Stimulated activated CD8-positive, alpha-beta memory T cell treated with anti-CD3 and anti-CD28 coated beads, Interleukin-12 subunit alpha, Interleukin-12 subunit beta, amount 100 ng/mL, for 24 hours (primary cell): ENCODE measurements around the gene NBEAL1.
"Not testable (repeated sequence)": the region's sequence is repeated elsewhere in the genome, so short reads cannot be mapped to it uniquely, and the experiment has no call there.

ENCODE experiments used
- DNase-seq: peaks from one replicate; pipeline ENCODE4 v3.0.0-alpha.2; 2020; ENCODE audit errors: extremely low read depth

The NBEAL1 gene

GRCh38 chr2:203014456-203015199 is at the start of gene NBEAL1:
Gene NBEAL1 (plus strand): TSS chr2:203014875. CDS start chr2:203016385, 1,510 bp downstream.
- peak; percentile 89 for DNase-seq

DNA sequence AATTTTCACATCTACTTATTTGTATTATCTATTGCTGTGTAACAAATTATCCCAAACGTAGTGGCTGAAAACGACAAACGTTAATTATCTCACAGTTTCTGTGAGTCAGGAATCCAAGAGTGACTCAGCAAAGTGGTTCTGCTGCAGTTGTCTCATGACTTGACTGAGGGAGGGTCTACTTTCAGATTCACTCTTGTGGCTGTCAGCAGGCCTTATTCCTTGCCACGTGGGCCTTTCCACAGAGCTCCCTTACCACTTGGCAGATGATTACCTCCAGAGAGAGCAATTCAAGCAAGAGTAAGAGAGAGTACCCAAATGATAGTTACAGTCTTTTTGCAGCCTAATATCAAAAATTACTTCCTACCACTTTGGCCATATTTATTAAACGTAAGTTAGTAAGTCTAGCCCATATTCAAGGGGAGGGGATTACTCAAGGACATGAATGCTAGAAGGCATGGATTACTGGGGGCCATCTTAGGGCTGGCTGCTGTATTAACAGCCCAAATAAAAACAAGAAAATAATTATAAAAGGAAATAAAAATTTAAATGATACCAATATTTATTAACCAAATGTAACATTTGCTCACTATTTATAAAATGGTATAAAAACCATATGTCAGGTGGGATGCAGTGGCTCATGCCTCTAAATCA is 48.7 kb upstream of the NBEAL1 start:
- DNase-seq: no peak

- DNase-seq: not testable (repeated sequence)
Observed at GRCh38 chr2:202969404-202969803, 45.3 kb upstream of the NBEAL1 start.

DNA sequence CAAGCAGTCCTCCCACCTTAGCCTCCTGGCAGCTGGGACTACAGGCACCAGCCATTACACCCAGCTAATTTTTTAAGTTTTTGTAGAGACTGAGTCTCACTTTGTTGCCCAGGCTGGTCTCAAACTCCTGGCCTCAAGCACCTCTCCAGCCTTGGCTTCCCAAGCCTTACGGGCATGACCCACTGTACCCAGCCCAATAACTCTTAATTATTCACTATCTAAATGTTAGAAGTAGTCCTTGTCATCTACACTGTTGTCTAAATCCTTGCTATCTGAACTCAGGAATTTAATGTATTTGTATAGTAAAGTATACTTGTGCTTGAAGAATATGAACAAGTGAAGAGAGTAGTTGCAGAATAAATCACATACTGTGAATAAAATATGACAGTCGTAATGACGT is 37.9 kb upstream of the NBEAL1 start:
- no peak for DNase-seq

DNA sequence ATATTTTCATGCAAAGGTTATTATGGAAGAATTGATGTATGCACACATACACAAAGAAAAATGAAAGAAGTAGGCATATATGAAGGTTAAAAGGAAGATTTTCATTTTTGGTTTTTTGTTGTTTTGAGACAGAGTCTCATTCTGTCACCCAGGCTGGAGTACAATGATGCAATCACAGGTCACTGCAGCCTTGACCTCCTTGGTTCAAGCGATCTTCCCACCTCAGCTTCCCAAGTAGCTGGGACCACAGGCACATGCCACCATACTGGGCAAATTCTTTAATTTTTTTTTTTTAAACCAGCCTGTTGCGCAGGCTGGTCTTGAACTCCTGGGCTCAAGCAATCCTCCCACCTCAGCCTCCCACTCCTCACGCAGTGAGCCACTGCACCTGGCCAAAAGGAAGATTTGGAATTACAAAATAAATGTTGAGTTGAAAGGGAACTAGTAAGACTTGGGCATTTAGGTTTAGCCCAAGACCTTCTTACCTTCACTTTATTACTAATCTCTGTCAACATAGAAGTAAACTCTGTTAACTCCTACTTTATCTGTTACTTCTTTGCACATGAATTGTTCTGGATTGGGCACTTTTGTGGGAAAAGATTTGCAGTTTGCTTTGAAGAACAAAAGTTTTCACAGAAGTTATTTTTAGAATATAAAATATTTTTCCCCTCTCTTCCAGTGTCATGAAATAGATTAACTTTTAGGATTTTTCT is 31.7 kb upstream of the NBEAL1 start:
- no peak for DNase-seq

DNA sequence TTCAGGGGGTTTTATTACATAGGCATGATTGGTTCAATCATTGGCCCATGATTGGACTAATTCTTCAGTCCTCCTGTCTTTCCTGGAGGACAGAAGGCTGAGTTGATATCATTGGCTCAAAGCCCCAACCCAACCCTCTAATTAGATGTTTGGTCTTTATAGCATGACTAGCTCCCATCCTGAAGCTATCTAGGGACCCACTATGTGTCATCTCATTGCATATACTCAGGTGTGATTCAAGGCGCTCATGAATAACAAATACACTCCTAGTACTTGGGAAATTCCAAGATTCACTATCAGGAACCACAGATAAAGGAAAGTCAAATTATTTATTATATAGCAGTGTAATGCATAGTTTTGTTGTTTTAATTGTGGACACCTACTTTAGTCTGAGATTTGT is 24.9 kb upstream of the NBEAL1 start:
- DNase-seq: no peak

GRCh38 chr2:202990501-202990900 is 24.2 kb upstream of the NBEAL1 start:
- DNase-seq: no peak

GRCh38 chr2:202997113-202997512 is 17.6 kb upstream of the NBEAL1 start:
- not testable (repeated sequence) for DNase-seq

GRCh38 chr2:203002054-203002821 is 12.4 kb upstream of the NBEAL1 start:
- no peak for DNase-seq

DNA sequence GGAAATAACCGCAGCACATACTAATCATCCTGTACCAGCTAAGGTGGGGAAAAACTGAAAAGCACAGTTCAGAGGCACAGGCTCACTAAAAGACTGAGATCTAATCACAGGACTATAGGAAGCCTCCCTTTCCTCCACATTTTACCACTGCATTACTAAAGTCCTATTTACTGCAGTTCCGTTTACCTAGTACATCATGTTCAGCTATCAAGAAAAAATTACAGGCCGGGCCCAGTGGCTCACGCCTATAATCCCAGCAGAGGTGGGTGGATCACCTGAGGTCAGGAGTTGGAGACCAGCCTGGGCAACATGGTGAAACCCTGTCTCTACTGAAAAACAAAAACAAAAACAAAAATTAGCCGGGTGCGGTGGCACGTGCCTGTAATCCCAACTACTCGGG is 11.0 kb upstream of the NBEAL1 start:
- no peak for DNase-seq

DNA sequence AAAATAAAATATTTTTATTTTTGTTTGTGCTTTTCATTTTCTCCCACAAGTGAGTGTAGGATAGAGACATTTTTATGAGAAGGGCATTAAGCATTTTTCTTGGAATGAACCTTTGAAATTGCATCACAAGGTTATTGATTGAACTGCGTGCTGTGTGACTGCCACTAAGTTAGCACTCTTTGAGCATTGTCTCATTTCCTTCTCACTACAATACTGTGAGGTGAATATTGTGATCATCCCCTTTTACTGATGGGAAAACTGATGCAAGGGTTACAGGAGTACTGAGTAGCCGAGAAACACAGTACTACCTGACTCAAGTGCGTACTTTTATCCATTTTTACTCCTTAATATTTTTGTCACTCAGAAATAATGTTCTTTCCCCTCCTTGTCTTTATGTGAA is 2.0 kb downstream of the NBEAL1 start:
- no peak for DNase-seq

DNA sequence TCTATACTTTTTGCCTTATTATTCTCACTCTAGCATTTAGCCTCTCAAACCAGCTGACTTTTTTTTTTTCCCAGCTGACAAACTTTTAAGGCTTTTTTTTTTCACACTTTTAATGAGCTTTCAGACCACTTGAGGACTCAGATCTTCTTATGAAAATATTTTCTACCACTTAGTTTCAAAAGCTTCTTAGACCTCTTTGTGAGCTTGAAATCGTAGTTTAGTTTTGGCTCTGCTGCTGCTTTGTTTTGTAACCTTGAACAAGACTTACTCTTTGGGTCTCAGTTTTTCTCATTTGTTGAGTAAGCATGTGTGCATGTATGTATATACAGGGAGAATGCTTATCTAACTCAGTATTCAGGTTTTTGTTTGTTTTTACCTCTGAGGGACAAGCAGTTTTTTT is 3.5 kb downstream of the NBEAL1 start:
- DNase-seq: no peak

DNA sequence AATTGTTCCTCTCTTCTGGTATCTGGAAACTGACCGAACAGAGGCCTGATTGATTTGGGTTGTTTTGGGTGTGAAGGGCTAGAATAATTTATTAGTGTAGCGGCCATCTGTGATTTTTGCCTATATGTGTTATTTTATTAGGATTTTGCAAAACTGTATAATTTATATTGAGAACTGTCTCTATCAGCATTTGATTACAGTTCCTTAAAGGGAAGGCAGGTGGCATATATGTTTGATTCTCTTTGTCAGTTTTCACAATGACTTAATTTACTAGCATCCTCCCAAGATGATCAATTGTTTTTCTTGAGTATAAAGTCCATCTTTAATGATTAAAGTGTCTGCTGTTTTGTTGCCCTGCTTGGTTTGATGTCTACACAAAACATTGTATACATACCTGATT is 4.5 kb downstream of the NBEAL1 start:
- DNase-seq: no peak

DNA sequence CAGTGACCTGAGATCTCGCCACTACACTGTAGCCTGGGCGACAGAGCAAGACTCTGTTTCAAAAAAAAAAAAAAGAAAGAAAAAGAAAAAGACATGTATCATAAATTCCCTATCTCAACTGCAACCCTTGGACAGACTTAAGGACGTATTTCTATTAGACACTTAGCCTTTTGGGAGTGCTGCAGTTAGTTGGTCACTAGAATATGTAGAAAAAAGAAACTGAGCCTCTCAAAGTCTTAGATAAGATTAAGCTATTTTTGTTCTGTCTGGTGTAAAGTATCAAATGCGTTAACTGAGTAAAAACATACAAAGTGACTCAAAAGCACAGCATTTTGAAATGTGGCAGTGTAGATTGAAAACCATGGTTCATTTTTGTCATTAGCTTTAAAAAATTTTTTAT is 7.3 kb downstream of the NBEAL1 start:
- DNase-seq: no peak

DNA sequence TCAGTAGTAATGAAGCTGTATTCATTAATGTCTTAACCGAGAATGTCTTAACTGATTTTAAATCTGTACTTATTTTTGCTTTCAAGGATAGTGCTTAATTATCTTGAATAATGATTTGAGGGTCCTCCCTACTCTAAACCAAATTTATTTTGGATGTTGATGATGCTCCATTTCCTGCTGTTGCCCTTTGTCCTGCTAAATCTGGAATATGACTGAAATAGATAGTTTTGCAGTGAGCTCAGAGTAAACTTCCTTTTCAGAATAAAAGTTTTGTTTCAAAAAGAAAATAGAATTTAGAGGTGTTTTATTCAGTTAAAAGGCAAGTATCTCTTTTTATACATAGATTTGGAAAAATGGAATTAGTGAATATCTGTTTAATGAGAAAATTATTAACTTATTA is 8.1 kb downstream of the NBEAL1 start:
- no peak for DNase-seq

DNA sequence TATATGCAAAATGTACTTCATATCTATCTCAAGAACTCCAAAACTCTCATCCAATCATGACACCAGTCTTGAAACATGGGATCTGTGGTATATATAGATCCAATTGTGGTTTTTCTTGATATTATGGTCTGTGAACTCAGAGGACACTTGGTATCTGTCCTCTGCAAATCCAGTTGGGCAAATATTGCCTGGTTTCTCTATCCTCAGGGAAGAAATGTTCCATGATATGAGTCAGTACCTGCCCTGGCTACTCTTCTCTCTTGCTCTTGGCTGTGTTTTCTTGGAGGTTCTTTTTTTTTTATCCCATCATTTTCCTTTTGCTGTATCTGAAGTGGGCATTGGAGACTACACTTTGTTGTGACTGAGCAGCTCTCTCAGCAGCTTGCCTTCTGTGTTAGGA is 10.9 kb downstream of the NBEAL1 start:
- no peak for DNase-seq

- no peak for DNase-seq
Observed at GRCh38 chr2:203030545-203030944, 15.9 kb downstream of the NBEAL1 start.

- DNase-seq: no peak
Observed at GRCh38 chr2:203030991-203031390, 16.3 kb downstream of the NBEAL1 start.

DNA sequence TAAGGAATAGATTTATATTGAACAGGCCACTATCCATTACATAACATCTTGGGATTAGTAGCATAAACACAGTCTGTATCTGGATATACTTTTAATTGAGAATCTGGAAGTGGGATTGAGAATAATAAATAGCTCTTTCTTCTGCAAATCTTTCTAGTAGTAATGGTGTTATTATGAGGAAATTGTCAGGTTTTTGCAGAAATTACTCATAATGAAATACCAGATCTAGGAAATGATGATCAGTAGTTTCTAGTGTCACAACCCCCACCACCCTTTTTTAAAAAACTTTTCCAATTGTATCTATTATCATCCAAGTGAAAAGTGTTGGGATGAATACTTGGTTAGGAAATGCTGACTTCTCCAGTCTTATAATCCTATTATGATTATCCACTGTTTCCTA is 18.7 kb downstream of the NBEAL1 start:
- DNase-seq: no peak

DNA sequence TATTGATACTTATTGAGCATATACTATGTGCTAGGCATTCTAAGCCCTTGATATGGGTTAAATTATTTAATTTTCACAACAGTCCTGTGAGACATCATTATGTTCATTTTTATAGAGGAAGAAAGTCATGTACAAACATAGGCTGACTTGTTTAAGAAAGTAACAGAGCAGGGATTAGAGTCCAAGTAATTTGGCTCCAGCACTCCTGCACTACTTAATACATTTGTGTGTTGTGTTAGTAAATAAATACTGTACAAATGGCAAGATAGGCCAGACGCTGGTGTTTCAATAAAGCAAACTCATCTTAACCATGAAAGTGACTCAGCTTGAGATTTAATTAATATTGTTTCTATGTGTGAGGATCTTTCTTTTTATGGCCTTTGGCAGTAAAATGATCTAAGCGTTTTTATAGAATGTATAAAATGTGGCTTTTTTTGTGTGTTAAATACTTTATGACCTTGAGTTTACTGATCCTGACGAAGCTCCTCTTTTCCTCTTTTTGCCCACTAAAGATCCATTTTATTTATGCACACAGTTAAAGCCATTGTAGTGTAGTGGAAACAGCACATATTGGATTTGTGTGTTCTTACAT is 21.3 kb downstream of the NBEAL1 start:
- no peak for DNase-seq

GRCh38 chr2:203037026-203037425 is 22.4 kb downstream of the NBEAL1 start:
- no peak for DNase-seq

DNA sequence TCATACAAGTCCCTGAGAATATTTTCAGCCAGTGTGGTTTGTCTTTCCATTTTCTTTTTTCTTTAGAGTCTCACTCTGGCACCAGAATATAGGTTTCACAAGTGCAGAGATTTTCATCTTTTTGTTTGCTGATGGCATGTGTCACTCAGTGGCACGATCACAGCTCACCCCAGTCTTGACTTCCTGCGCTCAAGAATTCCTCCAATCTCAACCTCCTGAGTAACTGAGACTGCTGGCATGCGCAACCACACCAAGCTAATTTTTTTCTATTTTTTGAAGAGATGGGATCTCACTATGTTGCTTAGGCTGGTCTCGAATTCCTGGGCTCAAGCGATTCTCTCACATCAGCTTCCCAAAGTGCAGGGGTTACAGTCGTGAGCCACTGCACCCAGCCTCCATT is 23.9 kb downstream of the NBEAL1 start:
- no peak for DNase-seq
